Heart right ventricle (tissue), 16 donors: ENCODE measurements around the gene CITED2. TPM values are rescaled to one million over a fixed set of nuclear protein-coding genes. Genes with fewer than 3 reads are reported as not detected.
A peak's percentile ranks its signal among the peaks of the same experiment; 100 is the strongest.

ENCODE experiments used
- ATAC-seq, 8 donors: fragments of 200-7000 bp; cut with Tn5 transposase; one replicate each; pipeline ENCODE4 v1.9.1; 2020; ENCODE audit warnings: mild to moderate bottlenecking in 8 of 8, moderate library complexity in 8 of 8, moderate number of reproducible peaks in 1 of 8
- DNase-seq, 2 donors: peaks; one replicate each; pipeline ENCODE4 v3.0.0-alpha.2; 2020
- H3K27ac ChIP-seq, 10 donors: fragments of 200-600 bp; sonication (generic) in 2 of 10; one replicate each; pipeline versions ENCODE4 v1.5.0 to v1.8.0; 2020 to 2022; ENCODE audit warnings: mild to moderate bottlenecking in 3 of 10
- H3K27me3 ChIP-seq, 7 donors: fragments of 200-600 bp; one replicate each; pipeline ENCODE4 v1.8.0; 2021 to 2022; ENCODE audit warnings: mild to moderate bottlenecking in 2 of 7
- H3K36me3 ChIP-seq, 9 donors: fragments of 200-600 bp; sonication (generic) in 1 of 9; one replicate each; pipeline versions ENCODE4 v1.5.0 to v1.8.0; 2020 to 2022; ENCODE audit warnings: mild to moderate bottlenecking in 2 of 9
- H3K4me1 ChIP-seq, 9 donors: fragments of 200-600 bp; sonication (generic) in 1 of 9; one replicate each; pipeline versions ENCODE4 v1.5.0 to v1.8.0; 2020 to 2022; ENCODE audit warnings: mild to moderate bottlenecking in 4 of 9
- H3K4me3 ChIP-seq, 10 donors: fragments of 200-600 bp; sonication (generic) in 2 of 10; one replicate each; pipeline versions ENCODE4 v1.5.0 to v1.8.0; 2020 to 2022; ENCODE audit warnings: mild to moderate bottlenecking in 7 of 10, moderate library complexity in 2 of 10
- H3K9me3 ChIP-seq, 11 donors: fragments of 200-600 bp in 10 of 11; sonication (generic) in 2 of 11; one replicate each; pipeline versions ENCODE4 v1.5.0 to v1.8.0; 2013 to 2022; ENCODE audit warnings: mild to moderate bottlenecking in 2 of 11, control low read depth in 1 of 11, moderate library complexity in 1 of 11
- WGBS, 2 donors: extraction: QIAGEN DNeasy Blood & Tissue Kit; methylation state at CpG; one replicate each; pipeline ENCODE4 v1.1.7; 2013; ENCODE audit warnings: inconsistent platforms in 1 of 2; 5-methylcytosine and 5-hydroxymethylcytosine counted together
- intact Hi-C, 10 donors: fragments of 100-400 bp; cut with DNase I; formaldehyde crosslinking; loops; one replicate each; pipeline versions ENCODE4 v1.11.1 to v1.14.2; 2022
- polyA plus RNA-seq, 2 donors: library from polyadenylated mRNA; stranded (reverse); fragments of 200-250 nt; gene quantifications; one replicate each; pipeline ENCODE4 v1.2.3, GENCODE V29; 2013
- total RNA-seq, 10 donors: library from RNA; stranded (reverse); fragmentation: NEBNext Ultra II Directional in 3 of 10; extraction: Animal tissue kit (Norgen Biotek cat#: 25700) in 3 of 10; gene quantifications; one replicate each; pipeline versions ENCODE4 v1.2.1 to v1.2.4, GENCODE V29; 2021 to 2023
- TF ChIP-seq, protein P1 (sequence below), 9 donors: fragments of 200-600 bp; sonication (generic) in 2 of 9; IDR thresholded peaks; one replicate each; pipeline versions ENCODE4 v1.5.0 to v1.8.0; 2021 to 2022; ENCODE audit warnings: antibody characterized with exemption in 9 of 9, mild to moderate bottlenecking in 5 of 9, moderate library complexity in 1 of 9
- donor health status: Arrhythmogenic right ventricular cardiomyopathy.
- donor health status: ischemic (EF 13 %, LVEDD 7.1; RV severe dilation, severe dysfunction).
- donor health status: healthy with polysubstance abuse.
- donor health status: DM: no; HTN: yes; CAD: no.
- donor health status: DM: no; HTN: no; CAD: no.
- donor health status: ischemic (EF 25% LVEDD 6.9; RV normal size, moderate dysfunction).
- donor health status: ischemic (EF 25% LVEDD 5.7; RV mildly dilated, moderate dysfunction).
- donor health status: healthy.
- donor health status: DM: yes; HTN: yes; CAD: no.
- donor health status: Ischemic cardiomyopathy.
- donor health status: ischemic (EF 35%, LVEDD 5.7; RV mildly dilated, moderate dysfunction).
- donor health status: nonischemic (EF 11% LVEDD 7.7; RV severe dilation, severe dysfunction).
- donor health status: DM: yes; HTN: yes; CAD: no.
- donor health status: PGD.
- donor health status: ischemic (EF 29% LVEDD 5.4; RV normal size, mild dysfunction).
- donor health status: nonischemic (EF 23%, LVEDD 6.1; RV moderate dilation, normal function).

Gene CITED2
- total and polyA plus RNA-seq, 12 donors, result 9.9 to 215 (median 148) TPM

- H3K4me3 ChIP-seq, result no peak overlapping the region
- peak; percentile 35 for DNase-seq
- H3K36me3 ChIP-seq, result no peaks in the 10 kb centered on the region
- H3K27ac ChIP-seq, result peak overlapping the region in 2 of 10 donors; percentile 22 to 88
- H3K4me1 ChIP-seq, result peaks cover 0 to 58% (median 8%) of the 10 kb centered on the region in 9 donors
- 29 to 30% methylated on average over 4 of the region's 4 CpGs for WGBS, 2 donors
- H3K9me3 ChIP-seq, result no peaks in the 10 kb centered on the region
- TF ChIP-seq, protein P1, sequence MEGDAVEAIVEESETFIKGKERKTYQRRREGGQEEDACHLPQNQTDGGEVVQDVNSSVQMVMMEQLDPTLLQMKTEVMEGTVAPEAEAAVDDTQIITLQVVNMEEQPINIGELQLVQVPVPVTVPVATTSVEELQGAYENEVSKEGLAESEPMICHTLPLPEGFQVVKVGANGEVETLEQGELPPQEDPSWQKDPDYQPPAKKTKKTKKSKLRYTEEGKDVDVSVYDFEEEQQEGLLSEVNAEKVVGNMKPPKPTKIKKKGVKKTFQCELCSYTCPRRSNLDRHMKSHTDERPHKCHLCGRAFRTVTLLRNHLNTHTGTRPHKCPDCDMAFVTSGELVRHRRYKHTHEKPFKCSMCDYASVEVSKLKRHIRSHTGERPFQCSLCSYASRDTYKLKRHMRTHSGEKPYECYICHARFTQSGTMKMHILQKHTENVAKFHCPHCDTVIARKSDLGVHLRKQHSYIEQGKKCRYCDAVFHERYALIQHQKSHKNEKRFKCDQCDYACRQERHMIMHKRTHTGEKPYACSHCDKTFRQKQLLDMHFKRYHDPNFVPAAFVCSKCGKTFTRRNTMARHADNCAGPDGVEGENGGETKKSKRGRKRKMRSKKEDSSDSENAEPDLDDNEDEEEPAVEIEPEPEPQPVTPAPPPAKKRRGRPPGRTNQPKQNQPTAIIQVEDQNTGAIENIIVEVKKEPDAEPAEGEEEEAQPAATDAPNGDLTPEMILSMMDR (IDR thresholded peaks at IDR 0.05), result no peak
- intact Hi-C loops, result loop anchor here in 1 of 10 donors (10.0 kb wide), 1 partner anchor 102 kb away; no protein-coding TSS in a partner anchor
- ATAC-seq, result peak in 1 of 8 donors; percentile 24
- no peaks in the 10 kb centered on the region for H3K27me3 ChIP-seq
Measured at GRCh38 chr6:139336488-139336887, 38.0 kb downstream of the CITED2 start.

DNA sequence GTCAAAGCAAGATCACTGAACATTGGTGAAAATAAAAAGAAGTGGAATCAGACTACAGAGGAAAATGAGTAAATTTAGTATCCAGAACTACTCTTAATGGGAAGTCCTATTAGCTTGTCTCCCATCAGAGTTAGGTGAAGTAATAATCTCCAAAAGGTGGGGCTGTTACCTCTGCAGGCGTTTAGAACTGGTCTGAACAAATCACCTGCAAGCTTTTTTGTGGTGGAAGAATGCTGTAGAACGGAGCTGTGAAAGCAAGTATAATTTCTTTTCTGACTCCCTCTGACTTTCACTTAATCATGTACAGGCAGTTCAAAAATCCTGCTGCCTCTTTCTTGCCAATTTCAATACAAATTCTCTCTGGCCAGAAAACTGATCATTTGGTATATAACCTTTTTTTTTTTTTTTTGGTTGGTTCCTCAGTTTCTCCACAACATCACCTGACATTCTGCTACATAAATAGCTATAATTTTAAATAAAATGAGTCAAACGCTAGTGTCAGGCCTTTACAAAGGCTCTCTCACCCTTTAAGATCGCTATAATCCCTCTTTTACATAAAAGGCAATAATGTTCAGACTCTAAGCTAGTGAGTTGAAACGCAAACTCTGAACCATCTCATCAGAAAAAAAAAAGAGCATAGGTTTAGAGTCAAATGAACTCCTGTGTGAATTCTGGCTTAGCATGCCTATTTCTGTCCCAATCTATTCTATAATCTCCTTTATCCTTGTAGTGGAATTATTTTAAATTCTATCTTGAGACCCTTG lies 38.8 kb downstream of the CITED2 start:
- Histone ChIP-seq H3K27ac (peak overlapping the region in 8 of 10 donors; percentile 30 to 88 (median 64)), H3K9me3 (no peaks in the 10 kb centered on the region), H3K36me3 (no peaks in the 10 kb centered on the region), H3K27me3 (no peaks in the 10 kb centered on the region), H3K4me1 (peaks cover 0 to 58% (median 8%) of the 10 kb centered on the region in 9 donors), H3K4me3 (no peak overlapping the region)
- intact Hi-C loops, result loop anchor here in 1 of 10 donors (10.0 kb wide), 1 partner anchor 101 kb away; no protein-coding TSS in a partner anchor
- WGBS, 2 donors, result 93 to 96% methylated on average over 5 of the region's 5 CpGs
- TF ChIP-seq, protein P1 (IDR thresholded peaks at IDR 0.05), result no peak
- no peak for ATAC-seq
- no peak for DNase-seq

GRCh38 chr6:139334806-139335446 lies 39.5 kb downstream of the CITED2 start:
- Histone ChIP-seq H3K27ac (peak overlapping the region in 8 of 10 donors; percentile 30 to 88 (median 64)), H3K36me3 (no peaks in the 10 kb centered on the region), H3K4me3 (no peak overlapping the region), H3K9me3 (no peaks in the 10 kb centered on the region), H3K4me1 (peaks cover 0 to 65% (median 8%) of the 10 kb centered on the region in 9 donors), H3K27me3 (no peaks in the 10 kb centered on the region)
- peak in 7 of 8 donors; percentile 62 to 79 (median 72) for ATAC-seq
- intact Hi-C loops, result loop anchor here in 1 of 10 donors (10.0 kb wide), 1 partner anchor 100 kb away; no protein-coding TSS in a partner anchor
- TF ChIP-seq, protein P1 (IDR thresholded peaks at IDR 0.05), result no peak
- WGBS, 2 donors, result 57 to 69% methylated on average over 5 of the region's 5 CpGs
- DNase-seq, result peak in 1 of 2 donors; percentile 38

GRCh38 chr6:139330826-139331500 lies 43.5 kb downstream of the CITED2 start:
- H3K36me3 ChIP-seq, result no peaks in the 10 kb centered on the region
- peaks cover 0 to 8% (median 0%) of the 10 kb centered on the region in 11 donors for H3K9me3 ChIP-seq
- H3K4me1 ChIP-seq, result peaks cover 0 to 40% (median 0%) of the 10 kb centered on the region in 9 donors
- H3K27me3 ChIP-seq, result no peaks in the 10 kb centered on the region
- WGBS, 2 donors, result 67 to 76% methylated on average over 3 of the region's 3 CpGs
- no peak for DNase-seq
- H3K27ac ChIP-seq, result peak overlapping the region in 1 of 10 donors; percentile 51
- TF ChIP-seq, protein P1 (IDR thresholded peaks at IDR 0.05), result no peak
- ATAC-seq, result no peak
- no peak overlapping the region for H3K4me3 ChIP-seq
- intact Hi-C loops, result loop anchor here in 1 of 10 donors (10.0 kb wide), 1 partner anchor 96 kb away; no protein-coding TSS in a partner anchor
